ENCODE measurements around the gene CTXND1.

DNA sequence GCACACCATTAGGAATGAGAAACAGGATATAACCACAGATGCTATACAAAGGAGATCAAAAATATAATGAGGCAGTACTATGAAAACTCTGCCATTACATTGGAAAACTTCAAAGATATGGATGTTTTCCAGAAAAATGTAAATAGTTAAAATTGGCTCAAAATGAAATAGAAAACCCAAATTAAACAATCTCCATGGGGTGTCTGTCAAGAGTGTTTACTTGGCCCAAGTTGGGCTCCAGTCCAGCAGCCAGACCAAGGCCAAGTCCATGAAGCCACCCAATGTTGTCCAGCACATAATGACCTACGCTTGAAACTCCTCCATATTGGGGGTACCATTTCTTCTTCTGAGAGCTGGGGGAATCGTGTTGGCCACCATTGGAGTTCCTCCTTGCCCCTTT is 37.1 kb downstream of the CTXND1 start:
- TF ChIP-seq, protein P1, sequence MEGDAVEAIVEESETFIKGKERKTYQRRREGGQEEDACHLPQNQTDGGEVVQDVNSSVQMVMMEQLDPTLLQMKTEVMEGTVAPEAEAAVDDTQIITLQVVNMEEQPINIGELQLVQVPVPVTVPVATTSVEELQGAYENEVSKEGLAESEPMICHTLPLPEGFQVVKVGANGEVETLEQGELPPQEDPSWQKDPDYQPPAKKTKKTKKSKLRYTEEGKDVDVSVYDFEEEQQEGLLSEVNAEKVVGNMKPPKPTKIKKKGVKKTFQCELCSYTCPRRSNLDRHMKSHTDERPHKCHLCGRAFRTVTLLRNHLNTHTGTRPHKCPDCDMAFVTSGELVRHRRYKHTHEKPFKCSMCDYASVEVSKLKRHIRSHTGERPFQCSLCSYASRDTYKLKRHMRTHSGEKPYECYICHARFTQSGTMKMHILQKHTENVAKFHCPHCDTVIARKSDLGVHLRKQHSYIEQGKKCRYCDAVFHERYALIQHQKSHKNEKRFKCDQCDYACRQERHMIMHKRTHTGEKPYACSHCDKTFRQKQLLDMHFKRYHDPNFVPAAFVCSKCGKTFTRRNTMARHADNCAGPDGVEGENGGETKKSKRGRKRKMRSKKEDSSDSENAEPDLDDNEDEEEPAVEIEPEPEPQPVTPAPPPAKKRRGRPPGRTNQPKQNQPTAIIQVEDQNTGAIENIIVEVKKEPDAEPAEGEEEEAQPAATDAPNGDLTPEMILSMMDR (IDR thresholded peaks at IDR 0.05; ENCODE audit: low read length), result no peak
- TF ChIP-seq EZH2 (optimal IDR thresholded peaks at IDR 0.05; ENCODE audit: low read depth, low read length), result no peak
